ENCODE measurements around the gene ZNF326. TPM values are rescaled to one million over a fixed set of nuclear protein-coding genes. Genes with fewer than 3 reads are reported as not detected.

The ZNF326 gene
- total RNA-seq, 6 experiments from 2014 or later: 14.7 to 19.8 (median 17.2) TPM

DNA sequence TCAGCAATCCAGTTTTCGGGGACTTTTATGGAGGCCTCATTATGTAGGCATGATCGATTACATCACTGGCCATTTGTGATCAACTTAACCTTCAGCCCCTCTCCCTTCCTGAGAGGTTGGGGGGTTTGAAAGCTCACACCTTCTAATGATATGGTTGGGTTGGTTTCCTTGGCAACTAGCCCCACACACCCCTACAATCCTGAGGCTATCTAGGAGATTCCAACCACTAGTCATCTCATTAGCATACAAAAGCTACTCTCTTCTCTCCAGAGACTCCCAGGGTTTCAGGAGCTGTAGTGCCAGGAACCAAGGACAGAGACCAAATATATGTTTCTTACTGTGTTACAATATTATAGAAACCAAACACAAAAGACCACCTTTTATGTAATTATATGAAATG is 35.2 kb upstream of the ZNF326 start:
- H3K9me3 Mint-ChIP-seq: peaks cover 7% of the 10 kb centered on the region
- TF ChIP-seq, protein P1, sequence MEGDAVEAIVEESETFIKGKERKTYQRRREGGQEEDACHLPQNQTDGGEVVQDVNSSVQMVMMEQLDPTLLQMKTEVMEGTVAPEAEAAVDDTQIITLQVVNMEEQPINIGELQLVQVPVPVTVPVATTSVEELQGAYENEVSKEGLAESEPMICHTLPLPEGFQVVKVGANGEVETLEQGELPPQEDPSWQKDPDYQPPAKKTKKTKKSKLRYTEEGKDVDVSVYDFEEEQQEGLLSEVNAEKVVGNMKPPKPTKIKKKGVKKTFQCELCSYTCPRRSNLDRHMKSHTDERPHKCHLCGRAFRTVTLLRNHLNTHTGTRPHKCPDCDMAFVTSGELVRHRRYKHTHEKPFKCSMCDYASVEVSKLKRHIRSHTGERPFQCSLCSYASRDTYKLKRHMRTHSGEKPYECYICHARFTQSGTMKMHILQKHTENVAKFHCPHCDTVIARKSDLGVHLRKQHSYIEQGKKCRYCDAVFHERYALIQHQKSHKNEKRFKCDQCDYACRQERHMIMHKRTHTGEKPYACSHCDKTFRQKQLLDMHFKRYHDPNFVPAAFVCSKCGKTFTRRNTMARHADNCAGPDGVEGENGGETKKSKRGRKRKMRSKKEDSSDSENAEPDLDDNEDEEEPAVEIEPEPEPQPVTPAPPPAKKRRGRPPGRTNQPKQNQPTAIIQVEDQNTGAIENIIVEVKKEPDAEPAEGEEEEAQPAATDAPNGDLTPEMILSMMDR (IDR thresholded peaks at IDR 0.05): no peak

DNA sequence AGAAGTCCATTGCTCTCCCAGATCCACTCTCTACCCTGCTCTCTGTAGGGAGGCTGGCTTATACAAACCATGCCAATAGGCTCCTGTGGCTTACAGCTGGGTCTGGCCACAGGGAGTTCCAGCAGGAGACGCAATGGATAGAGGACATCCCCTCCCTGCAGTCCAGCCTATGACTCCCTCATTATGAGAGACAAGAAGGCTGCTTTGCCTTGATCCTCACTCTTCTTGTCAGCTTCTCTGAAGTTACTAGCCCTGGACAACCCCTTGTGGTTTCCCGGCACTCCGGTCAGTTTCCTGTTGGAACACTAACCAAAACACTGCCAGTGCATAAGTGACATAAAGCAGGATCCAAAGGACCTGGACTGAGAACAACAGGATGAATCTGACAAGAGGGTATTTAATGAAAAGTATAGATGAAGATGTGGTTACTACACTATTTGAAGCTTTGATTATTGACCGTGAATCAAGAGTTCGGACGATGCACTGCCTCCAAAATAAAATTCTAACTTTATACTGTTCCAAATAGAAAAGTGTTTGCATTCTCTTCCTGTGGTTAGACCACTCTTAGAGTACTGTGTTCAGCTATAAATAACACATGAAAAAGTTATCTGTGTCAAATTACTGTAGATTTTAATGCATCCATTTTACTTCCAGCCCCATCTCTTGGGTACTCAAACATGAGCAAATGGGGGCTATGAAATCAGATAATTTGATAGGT is 32.7 kb upstream of the ZNF326 start:
- DNase-seq: peak; percentile 59
- Mint-ChIP-seq H3K27me3 (ENCODE audit: insufficient read depth) (peaks cover 2% of the 10 kb centered on the region; the same call in 1 of the 2 replicates), H3K4me3 (no peak overlapping the region), H3K9me3 (peaks cover 7% of the 10 kb centered on the region), H3K36me3 (ENCODE audit: low read depth) (peaks cover 9% of the 10 kb centered on the region; the same call in 1 of the 2 replicates), H3K27ac (peak overlapping the region; percentile 27; the same call in 1 of the 2 replicates), H3K4me1 (ENCODE audit: low read depth) (peaks cover 19% of the 10 kb centered on the region)
- TF ChIP-seq, protein P1 (IDR thresholded peaks at IDR 0.05): no peak

More for the DNA sequence above, 35.2 kb upstream of the ZNF326 start:
- no peak for DNase-seq
- Mint-ChIP-seq H3K27me3 (ENCODE audit: insufficient read depth) (peaks cover 2% of the 10 kb centered on the region; the same call in 1 of the 2 replicates), H3K4me1 (ENCODE audit: low read depth) (peaks cover 36% of the 10 kb centered on the region), H3K27ac (no peak overlapping the region), H3K36me3 (ENCODE audit: low read depth) (peaks cover 9% of the 10 kb centered on the region; the same call in 1 of the 2 replicates), H3K4me3 (no peak overlapping the region)

GRCh38 chr1:89962742-89963075 is 32.2 kb upstream of the ZNF326 start:
- Mint-ChIP-seq H3K9me3 (peaks cover 7% of the 10 kb centered on the region), H3K4me1 (ENCODE audit: low read depth) (peaks cover 16% of the 10 kb centered on the region), H3K36me3 (ENCODE audit: low read depth) (peaks cover 9% of the 10 kb centered on the region; the same call in 1 of the 2 replicates), H3K4me3 (no peak overlapping the region), H3K27ac (no peak overlapping the region), H3K27me3 (ENCODE audit: insufficient read depth) (peaks cover 2% of the 10 kb centered on the region; the same call in 1 of the 2 replicates)
- DNase-seq: no peak
- TF ChIP-seq, protein P1 (IDR thresholded peaks at IDR 0.05): no peak

GRCh38 chr1:89965193-89965768 is 29.6 kb upstream of the ZNF326 start:
- TF ChIP-seq, protein P1 (IDR thresholded peaks at IDR 0.05): no peak
- Mint-ChIP-seq H3K4me3 (no peak overlapping the region), H3K36me3 (ENCODE audit: low read depth) (no peaks in the 10 kb centered on the region), H3K27ac (no peak overlapping the region), H3K4me1 (ENCODE audit: low read depth) (peaks cover 16% of the 10 kb centered on the region), H3K9me3 (no peaks in the 10 kb centered on the region), H3K27me3 (ENCODE audit: insufficient read depth) (peaks cover 2% of the 10 kb centered on the region; the same call in 1 of the 2 replicates)
- no peak for DNase-seq

DNA sequence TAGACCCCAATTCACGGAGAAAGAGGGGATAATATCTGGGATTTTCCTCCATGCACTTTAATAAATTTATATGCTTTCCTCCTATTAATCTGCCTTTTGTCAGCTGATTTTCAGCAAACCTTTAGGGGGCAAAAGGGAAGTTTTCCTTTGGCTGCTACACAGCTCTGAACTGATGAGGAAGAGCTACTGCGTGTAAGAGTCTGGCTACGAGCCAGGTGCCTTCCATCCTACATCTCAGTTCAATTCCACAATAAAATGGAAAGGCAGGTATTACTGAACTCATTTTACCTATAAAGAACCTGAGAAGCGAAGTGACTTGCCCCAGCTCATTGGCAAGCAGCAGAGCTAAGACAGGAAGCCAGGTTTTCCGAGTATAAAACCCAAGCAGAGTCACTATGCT is 28.3 kb upstream of the ZNF326 start:
- TF ChIP-seq, protein P1 (IDR thresholded peaks at IDR 0.05): no peak
- H3K4me1 Mint-ChIP-seq (ENCODE audit: low read depth): peaks cover 23% of the 10 kb centered on the region
- peaks cover 2% of the 10 kb centered on the region; the same call in 1 of the 2 replicates for H3K27me3 Mint-ChIP-seq (ENCODE audit: insufficient read depth)
- no peaks in the 10 kb centered on the region for H3K9me3 Mint-ChIP-seq
- no peaks in the 10 kb centered on the region for H3K36me3 Mint-ChIP-seq (ENCODE audit: low read depth)
- no peak for DNase-seq
- no peak overlapping the region for H3K27ac Mint-ChIP-seq
- no peak overlapping the region for H3K4me3 Mint-ChIP-seq

Data from HFFc6 (cell line).